GOT3 (cell line): ENCODE measurements around the gene SMPDL3A.

Experiments
- DNase-seq: peaks from one replicate; lab custom pipeline; 2025; ENCODE audit warnings: mixed read lengths; lab: John Stamatoyannopoulos, UW

SMPDL3A gene

GRCh38 chr6:122804962-122805485, 16.0 kb downstream of the SMPDL3A start:
- DNase-seq, result no peak

DNA sequence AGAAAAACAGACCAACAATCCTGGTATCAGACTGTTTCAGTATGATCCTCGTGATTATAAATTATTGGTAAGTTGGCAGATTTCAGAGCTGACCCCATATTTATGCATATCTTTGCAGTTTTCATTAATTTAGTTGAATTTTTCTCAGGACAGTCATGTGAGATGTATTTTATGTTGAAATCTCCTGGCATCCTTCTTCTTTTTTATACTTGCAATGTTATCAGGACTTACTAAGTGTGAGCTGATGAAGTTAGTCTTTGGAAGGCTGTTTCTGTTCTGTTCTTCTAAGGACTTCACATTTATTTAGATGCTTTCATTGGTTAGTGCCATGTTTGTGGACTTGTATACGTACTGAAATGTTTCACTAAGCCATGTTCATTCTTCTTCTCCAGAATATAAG, 17.2 kb downstream of the SMPDL3A start:
- DNase-seq, result no peak

- DNase-seq, result no peak
These were observed 19.2 kb downstream of the SMPDL3A start for GRCh38 chr6:122808121-122808885.

DNA sequence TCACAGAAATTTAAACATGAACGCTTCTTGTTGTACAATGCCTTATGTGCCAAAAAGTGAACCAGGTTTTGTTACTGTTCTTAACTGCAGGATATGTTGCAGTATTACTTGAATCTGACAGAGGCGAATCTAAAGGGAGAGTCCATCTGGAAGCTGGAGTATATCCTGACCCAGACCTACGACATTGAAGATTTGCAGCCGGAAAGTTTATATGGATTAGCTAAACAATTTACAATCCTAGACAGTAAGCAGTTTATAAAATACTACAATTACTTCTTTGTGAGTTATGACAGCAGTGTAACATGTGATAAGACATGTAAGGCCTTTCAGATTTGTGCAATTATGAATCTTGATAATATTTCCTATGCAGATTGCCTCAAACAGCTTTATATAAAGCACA, 19.9 kb downstream of the SMPDL3A start:
- DNase-seq, result no peak

GRCh38 chr6:122809691-122810090, 20.6 kb downstream of the SMPDL3A start:
- no peak for DNase-seq

DNA sequence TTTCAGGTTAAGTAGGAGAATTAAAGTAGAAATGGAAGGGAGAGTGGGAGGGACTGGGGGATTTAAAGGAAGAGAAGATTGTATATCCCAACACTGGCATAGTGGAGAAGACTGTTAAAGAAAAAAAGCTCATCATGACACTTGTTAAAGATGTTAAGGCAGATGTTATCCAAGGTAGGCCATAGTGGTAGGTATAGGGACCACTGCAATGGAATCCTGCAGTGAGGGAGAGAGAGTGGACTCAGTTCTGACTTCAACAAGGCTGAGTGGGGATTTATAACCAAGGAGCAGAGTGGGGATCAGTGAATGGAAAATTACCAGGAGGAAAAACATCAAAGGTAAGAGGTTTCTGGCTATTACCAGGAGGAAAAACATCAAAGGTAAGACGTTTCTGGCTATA, 21.1 kb downstream of the SMPDL3A start:
- DNase-seq, result no peak

DNA sequence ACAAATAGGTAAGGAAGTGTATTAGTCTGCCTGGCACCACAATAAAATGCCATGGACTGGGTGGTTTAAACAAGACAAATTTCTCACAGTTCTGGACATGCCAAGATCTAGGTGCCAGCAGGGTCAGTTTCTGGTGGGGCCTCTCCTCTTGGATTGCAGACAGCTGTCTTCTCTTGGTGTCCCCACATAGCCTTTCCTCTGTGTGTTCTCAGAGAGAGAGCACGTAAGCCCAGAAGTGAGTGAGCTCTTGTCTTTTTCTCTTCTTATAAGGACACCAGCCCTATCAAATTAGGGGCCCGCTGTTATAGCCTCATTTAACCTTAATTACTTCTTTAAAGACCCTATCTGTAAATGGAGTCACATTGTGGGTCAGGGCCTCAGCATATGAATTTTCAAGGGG, 28.3 kb downstream of the SMPDL3A start:
- DNase-seq, result no peak

- DNase-seq, result no peak
These were observed 28.7 kb downstream of the SMPDL3A start for GRCh38 chr6:122817766-122818165.

- DNase-seq, result no peak
These were observed 29.8 kb downstream of the SMPDL3A start for GRCh38 chr6:122818866-122819265.

- no peak for DNase-seq
These were observed 32.0 kb downstream of the SMPDL3A start for GRCh38 chr6:122821095-122821494.

DNA sequence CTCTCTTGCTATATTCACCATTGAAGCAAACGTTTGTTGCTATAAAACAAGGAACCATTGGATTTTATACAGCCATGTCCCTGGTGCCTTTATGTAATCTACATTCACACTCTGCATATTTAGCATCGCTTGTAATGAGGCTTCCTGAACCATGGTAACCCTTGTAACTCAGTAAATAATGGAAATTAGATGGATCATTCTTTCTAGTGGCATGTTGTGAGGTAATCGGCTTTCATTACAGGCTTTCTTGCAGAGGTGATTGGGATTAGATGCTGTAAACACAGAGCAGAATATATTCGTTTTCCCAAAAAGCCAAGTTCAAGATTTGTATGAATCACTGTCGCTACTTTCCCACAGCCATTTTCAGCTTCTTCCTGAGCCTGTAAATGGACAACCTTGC, 36.1 kb downstream of the SMPDL3A start:
- no peak for DNase-seq

GRCh38 chr6:122829456-122829855, 40.4 kb downstream of the SMPDL3A start:
- DNase-seq, result no peak

DNA sequence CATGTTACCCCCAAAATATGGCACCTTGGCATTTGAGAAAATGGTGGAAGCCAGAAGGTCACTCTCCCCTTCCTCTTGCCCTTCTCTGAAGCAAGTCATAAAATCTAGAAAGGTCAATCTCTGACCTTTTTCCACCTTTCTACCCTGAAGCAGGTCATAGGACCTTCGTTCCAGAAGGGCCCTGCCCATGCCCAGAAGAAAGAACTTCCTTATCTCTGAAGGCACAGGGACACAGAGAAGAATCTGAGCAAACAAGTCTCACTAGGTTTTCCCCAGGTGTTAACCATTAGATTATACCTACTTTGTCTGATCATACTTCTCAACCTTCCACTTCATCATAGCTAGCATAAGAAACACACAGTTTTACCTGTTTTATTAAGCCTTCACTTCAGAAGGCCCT, 42.5 kb downstream of the SMPDL3A start:
- no peak for DNase-seq

GRCh38 chr6:122832459-122832858, 43.4 kb downstream of the SMPDL3A start:
- DNase-seq, result no peak

DNA sequence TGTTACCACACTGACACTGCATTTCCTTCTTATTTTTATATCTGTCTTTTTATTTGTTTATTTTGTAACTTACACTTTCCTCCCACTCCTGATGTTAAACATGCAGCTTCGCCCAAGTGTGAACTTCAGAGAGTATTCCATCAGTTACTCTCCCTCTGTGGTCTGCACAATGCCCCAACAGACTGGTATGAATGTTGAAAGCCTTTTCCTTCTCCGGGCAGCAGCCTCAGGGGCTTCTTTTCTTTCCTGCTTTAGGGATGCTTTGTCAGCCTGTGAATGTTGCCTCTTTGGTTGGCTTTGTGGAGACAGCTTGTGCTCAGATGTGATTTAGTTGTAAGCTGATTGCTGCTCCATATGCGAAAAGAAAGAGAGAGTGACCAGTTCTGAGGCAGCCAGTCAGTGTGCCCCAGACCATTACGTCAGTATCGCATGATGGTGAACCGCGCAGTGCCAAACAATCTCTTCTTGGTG, 44.0 kb downstream of the SMPDL3A start:
- DNase-seq, result no peak

DNA sequence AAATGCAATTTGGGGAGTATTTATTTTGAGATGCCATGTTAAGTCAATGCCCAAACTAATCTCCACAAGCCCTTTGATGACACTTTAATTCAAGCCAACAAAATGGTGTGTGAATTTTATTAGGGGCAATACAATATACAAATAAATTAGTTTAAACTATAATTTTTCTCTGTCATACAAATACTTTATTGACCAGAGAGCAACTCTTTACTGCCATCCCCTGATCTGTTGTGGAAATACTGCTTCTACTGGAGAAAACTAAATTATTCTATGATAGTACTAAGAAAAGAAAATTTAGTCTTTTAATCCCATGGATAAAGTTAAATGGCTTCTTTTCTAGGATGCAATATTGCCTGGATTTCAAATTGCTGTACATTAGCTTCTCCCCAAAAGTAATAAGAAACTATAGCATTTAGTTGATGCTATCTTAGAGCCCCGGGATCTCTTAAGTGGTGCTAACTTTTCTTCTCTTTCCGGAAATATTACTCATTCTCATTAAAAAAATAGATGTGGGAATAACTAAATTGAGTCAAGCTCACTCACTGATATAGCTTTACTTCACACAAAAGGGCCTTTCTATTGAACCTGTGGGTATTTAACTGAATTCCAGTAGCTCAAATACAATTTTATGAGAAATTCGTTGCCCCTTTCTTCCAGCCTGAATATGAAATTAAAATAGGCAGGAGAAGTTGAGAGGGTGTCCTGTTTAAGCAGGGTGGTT, 49.2 kb downstream of the SMPDL3A start:
- DNase-seq, result no peak

- DNase-seq, result no peak
These were observed 50.4 kb downstream of the SMPDL3A start for GRCh38 chr6:122839472-122839871.

GRCh38 chr6:122839906-122840305, 50.8 kb downstream of the SMPDL3A start:
- DNase-seq, result no peak

GRCh38 chr6:122845464-122845863, 56.4 kb downstream of the SMPDL3A start:
- no peak for DNase-seq

GRCh38 chr6:122845916-122846612, 57.0 kb downstream of the SMPDL3A start:
- DNase-seq, result no peak

DNA sequence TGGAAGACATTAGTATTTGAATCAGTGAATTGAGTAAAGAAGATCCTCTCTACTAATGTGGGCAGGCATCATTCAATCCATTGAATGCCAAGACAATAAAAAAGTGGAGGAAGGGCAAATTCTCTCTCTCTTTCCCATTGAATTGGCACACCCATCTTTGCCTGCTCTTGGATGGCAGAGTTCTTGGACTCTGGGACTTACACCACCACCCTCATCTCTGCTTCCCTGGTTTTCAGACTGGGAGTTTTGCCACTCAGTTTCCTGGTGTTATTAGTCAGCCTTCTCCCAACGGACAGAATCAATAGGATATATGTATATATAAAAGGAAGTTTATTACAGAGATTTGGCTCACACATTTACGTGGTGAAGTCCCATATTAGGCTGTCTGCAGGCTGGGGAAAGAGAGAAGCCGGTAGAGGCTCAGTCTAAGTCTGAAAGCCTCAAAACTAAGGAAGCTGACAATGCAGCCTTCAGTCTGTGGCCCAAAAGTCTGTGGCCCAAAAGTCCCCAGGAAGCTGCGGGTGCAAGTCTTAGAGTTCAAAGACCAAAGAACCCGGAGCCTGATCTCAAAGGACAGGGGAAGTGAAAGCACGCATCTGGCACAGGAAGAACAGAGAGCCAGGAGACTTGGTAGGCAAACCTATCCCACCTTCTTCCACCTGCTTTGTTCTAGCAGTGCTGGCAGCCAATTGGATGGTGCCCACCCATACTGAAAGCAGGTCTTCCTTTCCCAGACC, 64.4 kb downstream of the SMPDL3A start:
- DNase-seq, result no peak
